ENCODE measurements around the gene ACSF3. TPM values are rescaled to one million over a fixed set of nuclear protein-coding genes. Genes with fewer than 3 reads are reported as not detected.
"Not testable (repeated sequence)": the region's sequence is repeated elsewhere in the genome, so short reads cannot be mapped to it uniquely, and the experiment has no call there.

Gene ACSF3
- total RNA-seq, 4 donors from 2014 or later = 17.6 to 27.6 (median 21.6) TPM

- DNase-seq (ENCODE audit: low spot score) (no peak), ATAC-seq (ENCODE audit: low FRiP score) (no peak)
- TF ChIP-seq CTCF (IDR thresholded peaks at IDR 0.05) = no peak
These were observed 25.8 kb upstream of the ACSF3 start for GRCh38 chr16:89067677-89068443.

- ATAC-seq (ENCODE audit: low FRiP score); DNase-seq (ENCODE audit: low spot score): not testable (repeated sequence)
These were observed 24.6 kb upstream of the ACSF3 start for GRCh38 chr16:89068814-89069616.

GRCh38 chr16:89069920-89070319, 23.7 kb upstream of the ACSF3 start:
- no peak for TF ChIP-seq CTCF (IDR thresholded peaks at IDR 0.05)
- ATAC-seq (ENCODE audit: low FRiP score) (no peak), DNase-seq (ENCODE audit: low spot score) (no peak)

DNA sequence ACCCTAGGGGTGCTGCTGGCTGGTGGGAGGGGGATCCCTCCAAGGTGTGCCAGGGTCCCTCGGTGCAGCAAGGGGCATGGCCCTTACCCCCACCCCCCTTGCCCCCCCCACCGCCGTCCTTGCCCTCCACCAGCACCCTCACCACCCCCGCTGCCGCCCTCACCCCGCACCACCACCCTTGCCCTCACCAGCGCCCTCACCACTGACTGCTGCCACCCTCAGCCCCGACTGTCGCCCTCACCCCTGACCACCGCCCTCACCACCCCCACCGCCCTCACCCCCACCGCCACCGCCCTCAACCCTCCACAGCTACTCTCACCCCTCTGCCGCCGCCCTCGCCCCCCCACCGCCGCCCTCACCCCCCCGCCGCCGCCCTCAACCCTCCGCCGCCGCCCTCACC, 23.1 kb upstream of the ACSF3 start:
- no peak for ATAC-seq (ENCODE audit: low FRiP score)
- no peak for TF ChIP-seq CTCF (IDR thresholded peaks at IDR 0.05)
- no peak for DNase-seq (ENCODE audit: low spot score)

- DNase-seq (ENCODE audit: low spot score) (no peak), ATAC-seq (ENCODE audit: low FRiP score) (no peak)
- no peak for TF ChIP-seq CTCF (IDR thresholded peaks at IDR 0.05)
These were observed 21.7 kb upstream of the ACSF3 start for GRCh38 chr16:89071686-89072547.

- ATAC-seq (ENCODE audit: low FRiP score) (no peak), DNase-seq (ENCODE audit: low spot score) (no peak)
- TF ChIP-seq CTCF (IDR thresholded peaks at IDR 0.05) = no peak
These were observed 21.0 kb upstream of the ACSF3 start for GRCh38 chr16:89072548-89073130.
